OCI-LY7 (cell line): ENCODE measurements around the gene RPS6KL1. TPM values are rescaled to one million over a fixed set of nuclear protein-coding genes. Genes with fewer than 3 reads are reported as not detected.
A peak's percentile ranks its signal among the peaks of the same experiment; 100 is the strongest.

Experiments
- BruUV-seq: library from RNA; stranded (reverse); fragments of 400-500 nt; replicated peaks from 2 replicates; lab custom pipeline; 2021; lab: Mats Ljungman, UMichigan
- CTCF ChIA-PET: fragments of 300-600 bp; sonication (Branson Sonifier 250); formaldehyde crosslinking; loops from one replicate; lab custom pipeline; 2022; ENCODE audit warnings: antibody characterized with exemption; ENCODE audit not compliant: unreplicated experiment; lab: Charles Lee
- POLR2A ChIA-PET: fragments of 300-600 bp; sonication (Branson Sonifier 250); formaldehyde crosslinking; loops from one replicate; lab custom pipeline; 2022; ENCODE audit warnings: antibody characterized with exemption; lab: Charles Lee
- DNase-seq: peaks from one replicate; pipeline ENCODE4 v3.0.0-alpha.2; 2015; ENCODE audit warnings: low spot score
- H2AFZ ChIP-seq: fragments of 200-600 bp; sonication (generic), shearing (Covaris generic); 2 replicates; pipeline ENCODE4 v1.6.1; 2014; ENCODE audit warnings: mild to moderate bottlenecking, antibody characterized with exemption, low read length, moderate library complexity
- H3K27ac ChIP-seq: fragments of 200-600 bp; sonication (generic); 2 replicates; pipeline ENCODE4 v1.5.1; 2014; ENCODE audit warnings: mixed run types, low read depth, mild to moderate bottlenecking, moderate library complexity, low read length, inconsistent platforms; ENCODE audit not compliant: poor library complexity, severe bottlenecking
- H3K36me3 ChIP-seq: fragments of 200-600 bp; sonication (generic); 2 replicates; pipeline ENCODE4 v1.6.1; 2014; ENCODE audit warnings: mild to moderate bottlenecking, antibody characterized with exemption, low read length, moderate library complexity, mixed read lengths; ENCODE audit not compliant: insufficient read depth
- H3K4me1 ChIP-seq: fragments of 200-600 bp; sonication (generic); 2 replicates; pipeline ENCODE4 v1.5.1; 2014; ENCODE audit warnings: mild to moderate bottlenecking, low read length; ENCODE audit not compliant: insufficient read depth, poor library complexity, severe bottlenecking
- H3K4me2 ChIP-seq: fragments of 200-600 bp; sonication (generic); 2 replicates; pipeline ENCODE4 v1.6.1; 2014; ENCODE audit warnings: mild to moderate bottlenecking, low read length
- H3K4me3 ChIP-seq: fragments of 200-600 bp; sonication (generic); 2 replicates; pipeline ENCODE4 v1.5.1; 2014; ENCODE audit warnings: mild to moderate bottlenecking, low read depth, low read length; ENCODE audit not compliant: poor library complexity, severe bottlenecking
- H3K79me2 ChIP-seq: fragments of 200-600 bp; sonication (generic); 2 replicates; pipeline ENCODE4 v1.6.1; 2016; ENCODE audit warnings: low read depth, mild to moderate bottlenecking, low read length, moderate library complexity, mixed read lengths; ENCODE audit not compliant: insufficient read depth
- H3K9me2 ChIP-seq: fragments of 200-600 bp; sonication (generic); 2 replicates; pipeline ENCODE4 v1.6.1; 2016; ENCODE audit warnings: mild to moderate bottlenecking, low read length, mixed read lengths; ENCODE audit not compliant: insufficient read depth
- H3K9me3 ChIP-seq: fragments of 200-600 bp; sonication (generic); 2 replicates; pipeline ENCODE4 v1.6.1; 2014; ENCODE audit warnings: mild to moderate bottlenecking, mixed run types, low read length, mixed read lengths
- H4K20me1 ChIP-seq: fragments of 200-600 bp; sonication (generic); 2 replicates; pipeline ENCODE4 v1.6.1; 2014; ENCODE audit warnings: mild to moderate bottlenecking, antibody characterized with exemption, low read length, moderate library complexity, mixed read lengths; ENCODE audit not compliant: insufficient read depth
- EZH2phosphoT487 ChIP-seq: fragments of 200-600 bp; sonication (generic); IDR thresholded peaks from 2 replicates; pipeline ENCODE4 v1.6.1; 2018; ENCODE audit warnings: low read depth, borderline replicate concordance, mild to moderate bottlenecking, mixed run types, antibody characterized with exemption, low read length, moderate library complexity, mixed read lengths
- intact Hi-C: fragments of 100-400 bp; cut with micrococcal nuclease; formaldehyde crosslinking; loops from one replicate; pipeline ENCODE4 v1.10.0; 2022; ENCODE audit not compliant: unreplicated experiment
- total RNA-seq, 2 experiments: library from RNA; depleted of rRNA in 1 of 2; stranded (reverse); fragments of >200 nt in 1 of 2; shearing (Covaris generic) in 1 of 2; gene quantifications; 2 replicates each; pipeline ENCODE4 v1.2.3, GENCODE V29; 2014 to 2022
- TF ChIP-seq, protein P1 (sequence below): fragments of 200-600 bp; sonication (generic); conservative IDR thresholded peaks from 2 replicates; pipeline ENCODE4 v1.5.1; 2014; ENCODE audit warnings: mild to moderate bottlenecking, antibody characterized with exemption, low read length, moderate library complexity, mixed read lengths

RPS6KL1 gene
- total RNA-seq, 2 experiments from 2014 or later: 6.1 to 15.3 TPM

DNA sequence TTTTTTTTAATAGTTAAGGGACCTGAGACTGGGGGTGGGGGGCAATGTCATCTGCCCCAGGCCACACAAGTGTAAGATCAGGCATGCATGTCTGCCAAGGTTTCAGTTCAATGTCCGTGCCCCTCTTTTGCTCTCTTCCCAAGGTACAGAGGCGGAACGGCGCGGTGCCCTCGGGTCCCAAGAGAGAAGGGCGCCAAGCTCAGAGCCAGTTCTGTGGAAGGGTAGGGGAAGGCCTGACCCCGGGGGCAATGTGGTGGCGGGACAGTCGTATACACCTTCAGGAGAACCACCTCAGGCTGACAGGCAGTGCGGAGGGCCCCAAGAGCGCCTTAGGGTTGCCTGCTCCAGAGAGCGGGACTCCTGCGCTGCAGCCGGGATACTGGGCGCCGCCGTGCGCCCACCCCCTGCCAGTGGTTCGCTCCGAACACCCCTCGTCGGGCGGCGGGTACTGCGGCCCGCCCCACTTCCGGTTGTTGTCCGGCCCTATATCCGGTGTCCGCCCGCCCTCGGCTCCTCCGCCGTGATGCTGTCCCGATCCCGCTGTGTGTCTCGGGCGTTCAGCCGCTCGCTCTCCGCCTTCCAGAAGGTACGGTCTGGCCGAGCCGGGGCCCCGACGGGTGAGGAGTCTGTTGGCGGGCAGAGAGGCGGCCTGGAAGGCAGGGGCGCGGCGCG, 41.5 kb downstream of the RPS6KL1 start, which contains the start of gene DLST:
Gene DLST, plus strand, starts transcription at position 486 of the 672 bp plus-strand sequence. Its CDS starts 38 bp downstream, at position 524.
- BruUV-seq: no TSS peak
- peaks cover 33% of the 10 kb centered on the region for H3K36me3 ChIP-seq
- peak within 1 kb of the TSS; percentile 87 for H3K4me2 ChIP-seq
- H3K79me2 ChIP-seq: peaks cover 48% of the 10 kb centered on the region
- DNase-seq: peak; percentile 92
- H3K27ac ChIP-seq: peak within 1 kb of the TSS; percentile 72
- no peaks in the 10 kb centered on the region for H3K9me2 ChIP-seq
- intact Hi-C loops: no loop called here
- peaks cover 45% of the 10 kb centered on the region for H3K4me1 ChIP-seq
- CTCF ChIA-PET: no interaction called here
- H3K9me3 ChIP-seq: no peaks in the 10 kb centered on the region
- H2AFZ ChIP-seq: peak within 1 kb of the TSS; percentile 88
- TF ChIP-seq, protein P1, sequence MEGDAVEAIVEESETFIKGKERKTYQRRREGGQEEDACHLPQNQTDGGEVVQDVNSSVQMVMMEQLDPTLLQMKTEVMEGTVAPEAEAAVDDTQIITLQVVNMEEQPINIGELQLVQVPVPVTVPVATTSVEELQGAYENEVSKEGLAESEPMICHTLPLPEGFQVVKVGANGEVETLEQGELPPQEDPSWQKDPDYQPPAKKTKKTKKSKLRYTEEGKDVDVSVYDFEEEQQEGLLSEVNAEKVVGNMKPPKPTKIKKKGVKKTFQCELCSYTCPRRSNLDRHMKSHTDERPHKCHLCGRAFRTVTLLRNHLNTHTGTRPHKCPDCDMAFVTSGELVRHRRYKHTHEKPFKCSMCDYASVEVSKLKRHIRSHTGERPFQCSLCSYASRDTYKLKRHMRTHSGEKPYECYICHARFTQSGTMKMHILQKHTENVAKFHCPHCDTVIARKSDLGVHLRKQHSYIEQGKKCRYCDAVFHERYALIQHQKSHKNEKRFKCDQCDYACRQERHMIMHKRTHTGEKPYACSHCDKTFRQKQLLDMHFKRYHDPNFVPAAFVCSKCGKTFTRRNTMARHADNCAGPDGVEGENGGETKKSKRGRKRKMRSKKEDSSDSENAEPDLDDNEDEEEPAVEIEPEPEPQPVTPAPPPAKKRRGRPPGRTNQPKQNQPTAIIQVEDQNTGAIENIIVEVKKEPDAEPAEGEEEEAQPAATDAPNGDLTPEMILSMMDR: no peak
- TF ChIP-seq EZH2phosphoT487: no peak
- H4K20me1 ChIP-seq: peaks cover 32% of the 10 kb centered on the region
- POLR2A ChIA-PET: interaction anchor here (0.6 to 1.9 kb wide), 7 partner anchors 8 to 1369 kb away, joined by 3 to 8 read pairs (median 5); no protein-coding TSS in a partner anchor
- peak within 1 kb of the TSS; percentile 94 for H3K4me3 ChIP-seq

- H4K20me1 ChIP-seq: peaks cover 15% of the 10 kb centered on the region
- no peak overlapping the region for H3K27ac ChIP-seq
- no peak overlapping the region for H3K4me2 ChIP-seq
- H3K4me1 ChIP-seq: peaks cover 48% of the 10 kb centered on the region
- intact Hi-C loops: no loop called here
- H3K9me2 ChIP-seq: no peaks in the 10 kb centered on the region
- H2AFZ ChIP-seq: peak overlapping the region; percentile 55
- no TSS peak for BruUV-seq
- CTCF ChIA-PET: no interaction called here
- H3K79me2 ChIP-seq: peaks cover 28% of the 10 kb centered on the region
- no peak overlapping the region for H3K4me3 ChIP-seq
- no peaks in the 10 kb centered on the region for H3K9me3 ChIP-seq
- DNase-seq: no peak
- POLR2A ChIA-PET: interaction anchor here (0.6 to 2.3 kb wide), 8 partner anchors 8 to 561 kb away, joined by 3 to 11 read pairs (median 4); no protein-coding TSS in a partner anchor
- H3K36me3 ChIP-seq: peaks cover 13% of the 10 kb centered on the region; the same call in 1 of the 2 replicates
- TF ChIP-seq, protein P1: no peak
- TF ChIP-seq EZH2phosphoT487: no peak
Measured at GRCh38 chr14:74879427-74880182, 43.5 kb downstream of the RPS6KL1 start.
